Hepatocyte (in vitro differentiated cells): ENCODE data around the gene KLC1. TPM values are rescaled to one million over a fixed set of nuclear protein-coding genes. Genes with fewer than 3 reads are reported as not detected.

Experiments used
- DNase-seq: peaks from one replicate; pipeline ENCODE4 v3.0.0-alpha.2; 2016; ENCODE audit warnings: low spot score
- H2AFZ ChIP-seq: fragments of 200-600 bp; sonication (generic); 2 replicates; pipeline ENCODE4 v1.6.0; 2016; ENCODE audit warnings: antibody characterized with exemption, mild to moderate bottlenecking
- H3K27ac ChIP-seq: fragments of 200-600 bp; sonication (generic); 2 replicates; pipeline ENCODE4 v1.5.1; 2016; ENCODE audit warnings: mild to moderate bottlenecking
- H3K27me3 ChIP-seq: fragments of 200-600 bp; sonication (generic); 2 replicates; pipeline ENCODE4 v1.6.1; 2016
- H3K36me3 ChIP-seq: fragments of 200-600 bp; sonication (generic); replicated peaks from 2 replicates; pipeline ENCODE4 v1.5.1; 2016; ENCODE audit warnings: low read depth; ENCODE audit not compliant: insufficient read depth
- H3K4me1 ChIP-seq: fragments of 200-600 bp; sonication (generic); 2 replicates; pipeline ENCODE4 v1.5.1; 2016; ENCODE audit warnings: mild to moderate bottlenecking, moderate library complexity; ENCODE audit not compliant: insufficient read depth
- H3K4me2 ChIP-seq: fragments of 200-600 bp; sonication (generic); 2 replicates; pipeline ENCODE4 v1.6.0; 2016
- H3K4me3 ChIP-seq: fragments of 200-600 bp; sonication (generic); 2 replicates; pipeline ENCODE4 v1.5.1; 2016; ENCODE audit warnings: mild to moderate bottlenecking
- H3K79me2 ChIP-seq: fragments of 200-600 bp; sonication (generic); 2 replicates; pipeline ENCODE4 v1.6.0; 2017; ENCODE audit warnings: mild to moderate bottlenecking
- H3K9me2 ChIP-seq: fragments of 200-600 bp; sonication (generic); replicated peaks from 2 replicates; pipeline ENCODE4 v1.6.0; 2017; ENCODE audit warnings: mild to moderate bottlenecking; ENCODE audit not compliant: insufficient read depth
- H3K9me3 ChIP-seq: fragments of 200-600 bp; sonication (generic); 2 replicates; pipeline ENCODE4 v1.5.1; 2016; ENCODE audit warnings: low read depth, mild to moderate bottlenecking
- H4K20me1 ChIP-seq: fragments of 200-600 bp; sonication (generic); 2 replicates; pipeline ENCODE4 v1.6.0; 2016; ENCODE audit warnings: mild to moderate bottlenecking; ENCODE audit not compliant: insufficient read depth, poor library complexity, severe bottlenecking
- CTCF ChIP-seq: fragments of 200-600 bp; sonication (generic); IDR thresholded peaks from 2 replicates; pipeline ENCODE4 v1.5.1; 2016; ENCODE audit warnings: antibody characterized with exemption, mild to moderate bottlenecking; ENCODE audit not compliant: poor library complexity
- EZH2 ChIP-seq: fragments of 200-600 bp; sonication (generic); IDR thresholded peaks from 2 replicates; pipeline ENCODE4 v1.6.1; 2016; ENCODE audit warnings: antibody characterized with exemption, mild to moderate bottlenecking, borderline replicate concordance
- EZH2phosphoT487 ChIP-seq: fragments of 200-600 bp; sonication (generic); IDR thresholded peaks from one replicate; pipeline ENCODE4 v1.6.1; 2018; ENCODE audit warnings: antibody characterized with exemption, mild to moderate bottlenecking, low read depth, moderate library complexity; ENCODE audit not compliant: unreplicated experiment, severe bottlenecking
- WGBS: methylation state at CpG from one replicate; pipeline ENCODE4 v1.1.6; 2016; ENCODE audit warnings: low lambda C conversion rate; ENCODE audit errors: missing lambda C conversion rate; 5-methylcytosine and 5-hydroxymethylcytosine counted together
- polyA plus RNA-seq: library from polyadenylated mRNA; unstranded; fragments of >200 nt; fragmentation: Nextera tagmentation; extraction: Ambion mirVana; gene quantifications from 2 replicates; pipeline ENCODE4 v1.2.1, GENCODE V29; 2016
- total RNA-seq: library from RNA; depleted of rRNA; stranded (reverse); fragments of >200 nt; gene quantifications from 2 replicates; pipeline ENCODE4 v1.2.3, GENCODE V29; 2014

Gene KLC1
- total and polyA plus RNA-seq, 2 experiments from 2014 or later = 95.4 to 115 TPM

GRCh38 chr14:103695296-103696069 is 66.5 kb downstream of the KLC1 start:
- WGBS = 70% methylated on average over 14 of the region's 14 CpGs
- Histone ChIP-seq H3K79me2 (peaks cover 7% of the 10 kb centered on the region), H3K36me3 (no peaks in the 10 kb centered on the region), H3K9me2 (no peaks in the 10 kb centered on the region), H2AFZ (no peak overlapping the region), H3K27me3 (no peaks in the 10 kb centered on the region), H3K4me1 (peaks cover 27% of the 10 kb centered on the region), H4K20me1 (peaks cover 14% of the 10 kb centered on the region), H3K27ac (peak overlapping the region; percentile 37), H3K9me3 (no peaks in the 10 kb centered on the region), H3K4me3 (no peak overlapping the region), H3K4me2 (no peak overlapping the region)
- no peak for DNase-seq
- TF ChIP-seq EZH2 (no peak), EZH2phosphoT487 (no peak), CTCF (no peak)

GRCh38 chr14:103696070-103696402 is 67.0 kb downstream of the KLC1 start:
- Histone ChIP-seq H4K20me1 (peaks cover 14% of the 10 kb centered on the region), H3K9me2 (no peaks in the 10 kb centered on the region), H3K4me1 (peaks cover 27% of the 10 kb centered on the region), H3K27me3 (no peaks in the 10 kb centered on the region), H2AFZ (no peak overlapping the region), H3K9me3 (no peaks in the 10 kb centered on the region), H3K36me3 (no peaks in the 10 kb centered on the region), H3K4me2 (no peak overlapping the region), H3K79me2 (peaks cover 7% of the 10 kb centered on the region), H3K27ac (peak overlapping the region; percentile 51), H3K4me3 (no peak overlapping the region)
- 81% methylated on average over 7 of the region's 13 CpGs for WGBS
- DNase-seq = no peak
- TF ChIP-seq EZH2 (no peak), CTCF (no peak), EZH2phosphoT487 (no peak)

GRCh38 chr14:103696466-103697071 is 67.6 kb downstream of the KLC1 start:
- H3K4me1 ChIP-seq = peaks cover 27% of the 10 kb centered on the region
- 43% methylated on average over 17 of the region's 17 CpGs for WGBS
- no peaks in the 10 kb centered on the region for H3K36me3 ChIP-seq
- peak overlapping the region; percentile 57 for H3K4me2 ChIP-seq
- H3K27me3 ChIP-seq = no peaks in the 10 kb centered on the region
- H2AFZ ChIP-seq = no peak overlapping the region
- no peak for TF ChIP-seq CTCF
- no peak for TF ChIP-seq EZH2
- no peak for TF ChIP-seq EZH2phosphoT487
- no peak overlapping the region for H3K4me3 ChIP-seq
- H3K27ac ChIP-seq = peak overlapping the region; percentile 51
- no peaks in the 10 kb centered on the region for H3K9me3 ChIP-seq
- DNase-seq = no peak
- H3K79me2 ChIP-seq = peaks cover 6% of the 10 kb centered on the region
- H3K9me2 ChIP-seq = no peaks in the 10 kb centered on the region
- peaks cover 14% of the 10 kb centered on the region for H4K20me1 ChIP-seq
